Measurements from ENCODE around the gene NCF2. TPM values are rescaled to one million over a fixed set of nuclear protein-coding genes. Genes with fewer than 3 reads are reported as not detected.
A peak's percentile ranks its signal among the peaks of the same experiment; 100 is the strongest.

The NCF2 gene
- total RNA-seq, 1 donor from 2014 or later = not detected

GRCh38 chr1:183546427-183546826, 43.8 kb downstream of the NCF2 start:
- no peak for TF ChIP-seq CTCF (IDR thresholded peaks at IDR 0.05)
- Mint-ChIP-seq H3K27me3 (ENCODE audit: unreplicated experiment) (no peaks in the 10 kb centered on the region), H3K27ac (ENCODE audit: unreplicated experiment) (no peak overlapping the region), H3K36me3 (ENCODE audit: unreplicated experiment) (peaks cover 51% of the 10 kb centered on the region), H3K9me3 (ENCODE audit: unreplicated experiment) (no peaks in the 10 kb centered on the region), H3K4me3 (ENCODE audit: unreplicated experiment) (no peak overlapping the region), H3K4me1 (ENCODE audit: unreplicated experiment) (peaks cover 3% of the 10 kb centered on the region)
- DNase-seq (ENCODE audit: extremely low spot score, unreplicated experiment) = no peak

DNA sequence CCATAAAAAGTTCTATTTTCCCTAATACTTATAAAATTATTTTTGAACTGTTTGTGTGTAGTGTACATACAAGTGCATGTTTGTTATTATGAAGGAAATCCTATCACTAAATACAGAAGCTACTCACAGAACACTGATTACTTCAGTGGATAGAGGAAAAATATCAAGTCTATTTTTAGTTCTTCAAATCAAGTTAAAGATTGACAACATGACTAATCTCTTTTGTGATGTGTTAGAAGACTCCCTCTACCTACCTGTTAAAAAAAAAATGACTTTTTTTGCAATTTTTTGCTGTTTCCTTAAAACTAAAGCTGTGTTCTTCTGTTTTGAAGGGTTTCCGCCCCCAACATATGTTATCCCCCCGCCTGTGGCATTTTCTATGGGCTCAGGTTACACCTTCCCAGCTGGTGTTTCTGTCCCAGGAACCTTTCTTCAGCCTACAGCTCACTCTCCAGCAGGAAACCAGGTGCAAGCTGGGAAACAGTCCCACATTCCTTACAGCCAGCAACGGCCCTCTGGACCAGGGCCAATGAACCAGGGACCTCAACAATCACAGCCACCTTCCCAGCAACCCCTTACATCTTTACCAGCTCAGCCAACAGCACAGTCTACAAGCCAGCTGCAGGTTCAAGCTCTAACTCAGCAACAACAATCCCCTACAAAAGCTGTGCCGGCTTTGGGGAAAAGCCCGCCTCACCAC, 45.5 kb downstream of the NCF2 start:
- peaks cover 3% of the 10 kb centered on the region for H3K4me1 Mint-ChIP-seq (ENCODE audit: unreplicated experiment)
- no peak overlapping the region for H3K4me3 Mint-ChIP-seq (ENCODE audit: unreplicated experiment)
- H3K27me3 Mint-ChIP-seq (ENCODE audit: unreplicated experiment) = no peaks in the 10 kb centered on the region
- peak overlapping the region; percentile 4 for H3K27ac Mint-ChIP-seq (ENCODE audit: unreplicated experiment)
- H3K9me3 Mint-ChIP-seq (ENCODE audit: unreplicated experiment) = no peaks in the 10 kb centered on the region
- TF ChIP-seq CTCF (IDR thresholded peaks at IDR 0.05) = no peak
- DNase-seq (ENCODE audit: extremely low spot score, unreplicated experiment) = no peak
- H3K36me3 Mint-ChIP-seq (ENCODE audit: unreplicated experiment) = peaks cover 46% of the 10 kb centered on the region

DNA sequence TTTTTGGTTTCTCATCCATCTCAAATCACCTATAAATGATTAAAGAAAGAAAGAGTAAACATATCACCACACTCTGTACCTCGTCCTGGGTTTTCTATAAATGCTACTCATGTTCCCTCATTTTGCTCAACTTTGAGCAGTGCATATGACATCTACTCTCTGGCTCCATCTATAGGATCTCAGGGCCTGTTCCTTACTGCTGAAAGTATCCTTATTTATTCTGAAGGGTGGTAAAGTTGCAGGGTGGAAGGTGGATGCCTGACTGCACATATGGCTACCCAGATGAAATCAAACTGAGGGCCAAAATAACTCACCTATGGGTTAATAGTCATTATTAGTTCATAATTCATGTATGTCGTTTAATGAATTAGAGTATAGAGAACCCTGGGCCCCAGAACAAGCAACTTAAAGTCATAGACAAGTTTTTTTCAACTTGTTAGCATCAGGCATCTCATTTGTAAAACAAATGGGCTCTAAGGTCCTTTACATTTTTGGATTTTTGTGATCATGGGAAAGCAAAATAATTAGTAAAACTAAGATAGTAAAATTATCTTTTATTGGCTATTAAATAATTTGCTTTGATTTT, 46.5 kb downstream of the NCF2 start:
- Mint-ChIP-seq H3K9me3 (ENCODE audit: unreplicated experiment) (no peaks in the 10 kb centered on the region), H3K27ac (ENCODE audit: unreplicated experiment) (peak overlapping the region; percentile 52), H3K36me3 (ENCODE audit: unreplicated experiment) (peaks cover 43% of the 10 kb centered on the region), H3K4me3 (ENCODE audit: unreplicated experiment) (no peak overlapping the region), H3K4me1 (ENCODE audit: unreplicated experiment) (peaks cover 3% of the 10 kb centered on the region), H3K27me3 (ENCODE audit: unreplicated experiment) (no peaks in the 10 kb centered on the region)
- TF ChIP-seq CTCF (IDR thresholded peaks at IDR 0.05) = peak; percentile 82
- DNase-seq (ENCODE audit: extremely low spot score, unreplicated experiment) = no peak

DNA sequence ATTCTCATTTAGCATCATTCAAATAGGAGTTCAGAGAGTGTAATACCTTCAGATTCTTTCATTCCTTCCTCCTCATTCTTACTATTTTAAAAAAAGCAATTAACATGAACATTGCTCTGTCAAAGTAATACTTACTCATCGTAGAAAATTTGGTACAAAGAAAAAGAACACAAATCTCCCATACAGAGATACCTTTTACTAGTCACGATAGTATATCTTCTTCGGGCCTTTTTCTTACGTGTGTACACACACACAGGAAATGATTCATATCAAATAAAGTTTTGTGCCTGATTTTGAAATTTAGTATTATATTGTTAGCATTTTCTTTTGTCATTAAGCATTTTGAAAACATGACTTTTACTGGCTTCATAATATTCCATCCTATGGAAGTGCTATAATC, 52.9 kb downstream of the NCF2 start:
- H3K27ac Mint-ChIP-seq (ENCODE audit: unreplicated experiment) = no peak overlapping the region
- DNase-seq (ENCODE audit: extremely low spot score, unreplicated experiment) = no peak
- H3K27me3 Mint-ChIP-seq (ENCODE audit: unreplicated experiment) = no peaks in the 10 kb centered on the region
- no peaks in the 10 kb centered on the region for H3K4me1 Mint-ChIP-seq (ENCODE audit: unreplicated experiment)
- no peaks in the 10 kb centered on the region for H3K9me3 Mint-ChIP-seq (ENCODE audit: unreplicated experiment)
- TF ChIP-seq CTCF (IDR thresholded peaks at IDR 0.05) = no peak
- no peak overlapping the region for H3K4me3 Mint-ChIP-seq (ENCODE audit: unreplicated experiment)
- H3K36me3 Mint-ChIP-seq (ENCODE audit: unreplicated experiment) = peaks cover 61% of the 10 kb centered on the region

- Mint-ChIP-seq H3K4me1 (ENCODE audit: unreplicated experiment) (no peaks in the 10 kb centered on the region), H3K4me3 (ENCODE audit: unreplicated experiment) (no peak overlapping the region), H3K27ac (ENCODE audit: unreplicated experiment) (no peak overlapping the region), H3K36me3 (ENCODE audit: unreplicated experiment) (peaks cover 51% of the 10 kb centered on the region), H3K9me3 (ENCODE audit: unreplicated experiment) (no peaks in the 10 kb centered on the region), H3K27me3 (ENCODE audit: unreplicated experiment) (no peaks in the 10 kb centered on the region)
- TF ChIP-seq CTCF (IDR thresholded peaks at IDR 0.05) = no peak
- no peak for DNase-seq (ENCODE audit: extremely low spot score, unreplicated experiment)
These were observed 56.6 kb downstream of the NCF2 start for GRCh38 chr1:183533617-183534174.

All from osteocyte (in vitro differentiated cells).